HepG2 (cell line): Measurements from ENCODE around the gene CREBBP. TPM values are rescaled to one million over a fixed set of nuclear protein-coding genes. Genes with fewer than 3 reads are reported as not detected.

Experiments used
- AKAP8 ChIP-seq: sonication (generic); formaldehyde crosslinking; IDR thresholded peaks from 2 replicates; pipeline ENCODE4 v1.5.1; 2020; ENCODE audit warnings: mild to moderate bottlenecking, missing genetic modification reagents
- CCAR2 ChIP-seq: fragments of 200-400 bp; formaldehyde crosslinking; optimal IDR thresholded peaks from 2 replicates; pipeline ENCODE3; 2018; ENCODE audit warnings: low read depth, mild to moderate bottlenecking, low read length, moderate library complexity
- ERF ChIP-seq: IDR thresholded peaks from 2 replicates; pipeline ENCODE4 v1.6.1; 2018; ENCODE audit warnings: missing biosample characterization, missing genetic modification reagents
- HHEX ChIP-seq: IDR thresholded peaks from 2 replicates; pipeline ENCODE4 v1.6.1; 2016; ENCODE audit warnings: control low read depth
- MTF1 ChIP-seq: sonication (generic); formaldehyde crosslinking; IDR thresholded peaks from 2 replicates; pipeline ENCODE4 v1.5.0; 2020; ENCODE audit warnings: missing genetic modification reagents
- NCOA2 ChIP-seq: sonication (generic); formaldehyde crosslinking; IDR thresholded peaks from 2 replicates; pipeline ENCODE4 v1.8.0; 2022; ENCODE audit warnings: inconsistent platforms
- TCF7 ChIP-seq: sonication (generic); IDR thresholded peaks from 2 replicates; pipeline ENCODE4 v1.6.1; 2016; ENCODE audit warnings: antibody characterized with exemption, low read depth
- THRA ChIP-seq: sonication (generic); formaldehyde crosslinking; IDR thresholded peaks from 2 replicates; pipeline ENCODE4 v1.4.0; 2020; ENCODE audit warnings: missing genetic modification reagents, borderline replicate concordance
- ZNF383 ChIP-seq: sonication (generic); formaldehyde crosslinking; IDR thresholded peaks from 2 replicates; pipeline ENCODE4 v1.4.0; 2020; ENCODE audit warnings: missing genetic modification reagents, mild to moderate bottlenecking, borderline replicate concordance
- polyA plus RNA-seq, 8 experiments: library from polyadenylated mRNA; depleted of rRNA in 3 of 8; stranded (reverse) in 7 of 8; unstranded in 1 of 8; fragments of >200 nt; fragmentation: Illumina TruSeq in 4 of 8; extraction: Trizol in 4 of 8; gene quantifications; 2 replicates each; pipeline versions ENCODE4 v1.2.1 to v1.2.3, GENCODE V29; 2011 to 2016; ENCODE audit warnings: low read depth in 4 of 8, missing spikeins in 1 of 8, mixed read lengths in 1 of 8; ENCODE audit not compliant: insufficient read depth in 1 of 8
- total RNA-seq, 5 experiments: library from RNA; depleted of rRNA; stranded (reverse); fragments of >200 nt; fragmentation: Illumina TruSeq; extraction: Trizol; gene quantifications; 2 replicates each; pipeline ENCODE4 v1.2.3, GENCODE V29; 2016; ENCODE audit warnings: low read depth in 1 of 5
- TF ChIP-seq, protein P1 (sequence below): sonication (generic); formaldehyde crosslinking; IDR thresholded peaks from 2 replicates; pipeline ENCODE4 v1.9.0; 2021; ENCODE audit warnings: missing genetic modification reagents, borderline replicate concordance
- TF ChIP-seq, protein P2 (sequence below): sonication (generic); formaldehyde crosslinking; IDR thresholded peaks from 2 replicates; pipeline ENCODE4 v1.5.0; 2020; ENCODE audit warnings: mild to moderate bottlenecking, missing genetic modification reagents, borderline replicate concordance
- TF ChIP-seq, protein P3 (sequence below): sonication (generic); formaldehyde crosslinking; IDR thresholded peaks from 2 replicates; pipeline ENCODE4 v1.5.1; 2020; ENCODE audit warnings: missing genetic modification reagents, mild to moderate bottlenecking, borderline replicate concordance
- TF ChIP-seq, protein P4 (sequence below): sonication (generic); formaldehyde crosslinking; IDR thresholded peaks from 2 replicates; pipeline ENCODE4 v1.8.1; 2023; ENCODE audit warnings: missing genetic modification reagents, inconsistent platforms, borderline replicate concordance

CREBBP gene
- total and polyA plus RNA-seq, 2 of the 13 experiments (the other 11 are each of a cell fraction or from before 2014, with no cell fraction given), result 5.3 to 10.4 TPM

GRCh38 chr16:3908951-3909437 lies 28.5 kb upstream of the CREBBP start (continued):
- TF ChIP-seq, protein P1, sequence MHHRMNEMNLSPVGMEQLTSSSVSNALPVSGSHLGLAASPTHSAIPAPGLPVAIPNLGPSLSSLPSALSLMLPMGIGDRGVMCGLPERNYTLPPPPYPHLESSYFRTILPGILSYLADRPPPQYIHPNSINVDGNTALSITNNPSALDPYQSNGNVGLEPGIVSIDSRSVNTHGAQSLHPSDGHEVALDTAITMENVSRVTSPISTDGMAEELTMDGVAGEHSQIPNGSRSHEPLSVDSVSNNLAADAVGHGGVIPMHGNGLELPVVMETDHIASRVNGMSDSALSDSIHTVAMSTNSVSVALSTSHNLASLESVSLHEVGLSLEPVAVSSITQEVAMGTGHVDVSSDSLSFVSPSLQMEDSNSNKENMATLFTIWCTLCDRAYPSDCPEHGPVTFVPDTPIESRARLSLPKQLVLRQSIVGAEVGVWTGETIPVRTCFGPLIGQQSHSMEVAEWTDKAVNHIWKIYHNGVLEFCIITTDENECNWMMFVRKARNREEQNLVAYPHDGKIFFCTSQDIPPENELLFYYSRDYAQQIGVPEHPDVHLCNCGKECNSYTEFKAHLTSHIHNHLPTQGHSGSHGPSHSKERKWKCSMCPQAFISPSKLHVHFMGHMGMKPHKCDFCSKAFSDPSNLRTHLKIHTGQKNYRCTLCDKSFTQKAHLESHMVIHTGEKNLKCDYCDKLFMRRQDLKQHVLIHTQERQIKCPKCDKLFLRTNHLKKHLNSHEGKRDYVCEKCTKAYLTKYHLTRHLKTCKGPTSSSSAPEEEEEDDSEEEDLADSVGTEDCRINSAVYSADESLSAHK (CRISPR knock-in tag), result no peak
- TF ChIP-seq CCAR2 (no peak), MTF1 (no peak), ZNF383 (CRISPR knock-in tag) (no peak), NCOA2 (CRISPR knock-in tag) (no peak), TCF7 (no peak), ERF (CRISPR knock-in tag) (0 out of 2 replicates have a peak, but pooled peaks have one; percentile 21), AKAP8 (no peak), HHEX (0 out of 2 replicates have a peak, but pooled peaks have one; percentile 14), THRA (CRISPR knock-in tag) (peak; percentile 58; the same call in 1 of the 2 replicates)
- TF ChIP-seq, protein P2, sequence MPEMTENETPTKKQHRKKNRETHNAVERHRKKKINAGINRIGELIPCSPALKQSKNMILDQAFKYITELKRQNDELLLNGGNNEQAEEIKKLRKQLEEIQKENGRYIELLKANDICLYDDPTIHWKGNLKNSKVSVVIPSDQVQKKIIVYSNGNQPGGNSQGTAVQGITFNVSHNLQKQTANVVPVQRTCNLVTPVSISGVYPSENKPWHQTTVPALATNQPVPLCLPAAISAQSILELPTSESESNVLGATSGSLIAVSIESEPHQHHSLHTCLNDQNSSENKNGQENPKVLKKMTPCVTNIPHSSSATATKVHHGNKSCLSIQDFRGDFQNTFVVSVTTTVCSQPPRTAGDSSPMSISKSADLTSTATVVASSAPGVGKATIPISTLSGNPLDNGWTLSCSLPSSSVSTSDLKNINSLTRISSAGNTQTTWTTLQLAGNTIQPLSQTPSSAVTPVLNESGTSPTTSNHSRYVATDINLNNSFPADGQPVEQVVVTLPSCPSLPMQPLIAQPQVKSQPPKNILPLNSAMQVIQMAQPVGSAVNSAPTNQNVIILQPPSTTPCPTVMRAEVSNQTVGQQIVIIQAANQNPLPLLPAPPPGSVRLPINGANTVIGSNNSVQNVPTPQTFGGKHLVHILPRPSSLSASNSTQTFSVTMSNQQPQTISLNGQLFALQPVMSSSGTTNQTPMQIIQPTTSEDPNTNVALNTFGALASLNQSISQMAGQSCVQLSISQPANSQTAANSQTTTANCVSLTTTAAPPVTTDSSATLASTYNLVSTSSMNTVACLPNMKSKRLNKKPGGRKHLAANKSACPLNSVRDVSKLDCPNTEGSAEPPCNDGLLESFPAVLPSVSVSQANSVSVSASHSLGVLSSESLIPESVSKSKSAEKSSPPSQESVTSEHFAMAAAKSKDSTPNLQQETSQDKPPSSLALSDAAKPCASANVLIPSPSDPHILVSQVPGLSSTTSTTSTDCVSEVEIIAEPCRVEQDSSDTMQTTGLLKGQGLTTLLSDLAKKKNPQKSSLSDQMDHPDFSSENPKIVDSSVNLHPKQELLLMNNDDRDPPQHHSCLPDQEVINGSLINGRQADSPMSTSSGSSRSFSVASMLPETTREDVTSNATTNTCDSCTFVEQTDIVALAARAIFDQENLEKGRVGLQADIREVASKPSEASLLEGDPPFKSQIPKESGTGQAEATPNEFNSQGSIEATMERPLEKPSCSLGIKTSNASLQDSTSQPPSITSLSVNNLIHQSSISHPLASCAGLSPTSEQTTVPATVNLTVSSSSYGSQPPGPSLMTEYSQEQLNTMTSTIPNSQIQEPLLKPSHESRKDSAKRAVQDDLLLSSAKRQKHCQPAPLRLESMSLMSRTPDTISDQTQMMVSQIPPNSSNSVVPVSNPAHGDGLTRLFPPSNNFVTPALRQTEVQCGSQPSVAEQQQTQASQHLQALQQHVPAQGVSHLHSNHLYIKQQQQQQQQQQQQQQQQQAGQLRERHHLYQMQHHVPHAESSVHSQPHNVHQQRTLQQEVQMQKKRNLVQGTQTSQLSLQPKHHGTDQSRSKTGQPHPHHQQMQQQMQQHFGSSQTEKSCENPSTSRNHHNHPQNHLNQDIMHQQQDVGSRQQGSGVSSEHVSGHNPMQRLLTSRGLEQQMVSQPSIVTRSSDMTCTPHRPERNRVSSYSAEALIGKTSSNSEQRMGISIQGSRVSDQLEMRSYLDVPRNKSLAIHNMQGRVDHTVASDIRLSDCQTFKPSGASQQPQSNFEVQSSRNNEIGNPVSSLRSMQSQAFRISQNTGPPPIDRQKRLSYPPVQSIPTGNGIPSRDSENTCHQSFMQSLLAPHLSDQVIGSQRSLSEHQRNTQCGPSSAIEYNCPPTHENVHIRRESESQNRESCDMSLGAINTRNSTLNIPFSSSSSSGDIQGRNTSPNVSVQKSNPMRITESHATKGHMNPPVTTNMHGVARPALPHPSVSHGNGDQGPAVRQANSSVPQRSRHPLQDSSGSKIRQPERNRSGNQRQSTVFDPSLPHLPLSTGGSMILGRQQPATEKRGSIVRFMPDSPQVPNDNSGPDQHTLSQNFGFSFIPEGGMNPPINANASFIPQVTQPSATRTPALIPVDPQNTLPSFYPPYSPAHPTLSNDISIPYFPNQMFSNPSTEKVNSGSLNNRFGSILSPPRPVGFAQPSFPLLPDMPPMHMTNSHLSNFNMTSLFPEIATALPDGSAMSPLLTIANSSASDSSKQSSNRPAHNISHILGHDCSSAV (CRISPR knock-in tag), result no peak
- TF ChIP-seq, protein P3, sequence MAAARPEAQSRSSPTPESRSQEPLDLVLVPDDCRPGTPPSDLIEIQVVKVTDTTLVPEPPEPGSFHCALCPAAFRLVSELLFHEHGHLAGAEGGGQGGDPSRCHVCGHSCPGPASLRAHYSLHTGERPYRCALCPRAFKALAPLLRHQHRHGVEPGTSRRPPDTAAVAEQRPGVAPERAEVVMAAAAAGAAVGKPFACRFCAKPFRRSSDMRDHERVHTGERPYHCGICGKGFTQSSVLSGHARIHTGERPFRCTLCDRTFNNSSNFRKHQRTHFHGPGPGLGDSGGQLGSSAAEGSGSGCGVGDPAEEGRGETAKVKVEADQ (CRISPR knock-in tag), result no peak
- TF ChIP-seq, protein P4, sequence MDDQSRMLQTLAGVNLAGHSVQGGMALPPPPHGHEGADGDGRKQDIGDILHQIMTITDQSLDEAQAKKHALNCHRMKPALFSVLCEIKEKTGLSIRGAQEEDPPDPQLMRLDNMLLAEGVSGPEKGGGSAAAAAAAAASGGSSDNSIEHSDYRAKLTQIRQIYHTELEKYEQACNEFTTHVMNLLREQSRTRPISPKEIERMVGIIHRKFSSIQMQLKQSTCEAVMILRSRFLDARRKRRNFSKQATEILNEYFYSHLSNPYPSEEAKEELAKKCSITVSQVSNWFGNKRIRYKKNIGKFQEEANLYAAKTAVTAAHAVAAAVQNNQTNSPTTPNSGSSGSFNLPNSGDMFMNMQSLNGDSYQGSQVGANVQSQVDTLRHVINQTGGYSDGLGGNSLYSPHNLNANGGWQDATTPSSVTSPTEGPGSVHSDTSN (CRISPR knock-in tag), result no peak
